WTC11 (cell line): ENCODE measurements around the gene ARHGAP29. TPM values are rescaled to one million over a fixed set of nuclear protein-coding genes. Genes with fewer than 3 reads are reported as not detected.

Experiments used
- ATAC-seq: fragments of 200-7000 bp; cut with Tn5 transposase; 2 replicates; pipeline ENCODE4 v1.10.0; 2021; ENCODE audit warnings: mild to moderate bottlenecking, moderate library complexity
- CTCF ChIA-PET: fragments of 300-600 bp; sonication (Branson Sonifier 250); formaldehyde crosslinking; loops from one replicate; lab custom pipeline; 2021; ENCODE audit warnings: antibody characterized with exemption; lab: Charles Lee
- POLR2A ChIA-PET: fragments of 350-600 bp; sonication (Branson Sonifier 250); formaldehyde crosslinking; loops from one replicate; lab custom pipeline; 2021; ENCODE audit warnings: antibody characterized with exemption; lab: Charles Lee
- DNase-seq: peaks from one replicate; pipeline ENCODE4 v3.0.0; 2021; ENCODE audit warnings: low spot score
- H3K27ac Mint-ChIP-seq: 2 replicates; pipeline ENCODE4 v1.8.0; 2021; ENCODE audit warnings: mixed read lengths
- H3K27me3 Mint-ChIP-seq: 2 replicates; pipeline ENCODE4 v1.8.0; 2021; ENCODE audit warnings: low read depth, mild to moderate bottlenecking, moderate library complexity, mixed read lengths
- H3K36me3 Mint-ChIP-seq: 2 replicates; pipeline ENCODE4 v1.8.0; 2021; ENCODE audit warnings: mixed read lengths
- H3K4me1 Mint-ChIP-seq: 2 replicates; pipeline ENCODE4 v1.8.0; 2022; ENCODE audit warnings: mixed read lengths
- H3K4me3 Mint-ChIP-seq: 2 replicates; pipeline ENCODE4 v1.8.0; 2021; ENCODE audit warnings: mild to moderate bottlenecking, moderate library complexity, mixed read lengths
- H3K9me3 Mint-ChIP-seq: 2 replicates; pipeline ENCODE4 v1.8.0; 2021; ENCODE audit warnings: mixed read lengths
- CBFB ChIP-seq: sonication (generic); formaldehyde crosslinking; IDR thresholded peaks from 2 replicates; pipeline ENCODE4 v1.8.1; 2022; ENCODE audit warnings: mild to moderate bottlenecking, low read depth, missing genetic modification reagents
- E2F1 ChIP-seq: sonication (generic); formaldehyde crosslinking; IDR thresholded peaks from 2 replicates; pipeline ENCODE4 v1.8.0; 2022; ENCODE audit warnings: mild to moderate bottlenecking, missing genetic modification reagents
- NR3C1 ChIP-seq: sonication (generic); formaldehyde crosslinking; conservative IDR thresholded peaks from 2 replicates; pipeline ENCODE4 v1.8.1; 2023; ENCODE audit warnings: low read depth, mild to moderate bottlenecking, missing genetic modification reagents
- OVOL2 ChIP-seq: fragments of 250-450 bp; sonication (Bioruptor Pico); IDR thresholded peaks from 2 replicates; pipeline ENCODE4 v1.9.0; 2021; ENCODE audit warnings: mild to moderate bottlenecking, borderline replicate concordance
- RELA ChIP-seq: sonication (generic); formaldehyde crosslinking; IDR thresholded peaks from 2 replicates; pipeline ENCODE4 v1.8.1; 2022; ENCODE audit warnings: missing genetic modification reagents, mild to moderate bottlenecking, borderline replicate concordance
- SOX15 ChIP-seq: fragments of 250-450 bp; sonication (Bioruptor Pico); IDR thresholded peaks from 2 replicates; pipeline ENCODE4 v1.9.0; 2021; ENCODE audit warnings: mild to moderate bottlenecking
- TP53 ChIP-seq: sonication (generic); formaldehyde crosslinking; IDR thresholded peaks from 2 replicates; pipeline ENCODE4 v1.8.1; 2023; ENCODE audit warnings: mild to moderate bottlenecking, missing genetic modification reagents
- USF1 ChIP-seq: sonication (generic); formaldehyde crosslinking; IDR thresholded peaks from 2 replicates; pipeline ENCODE4 v1.8.0; 2022; ENCODE audit warnings: mild to moderate bottlenecking, missing genetic modification reagents
- ZNF138 ChIP-seq: sonication (generic); formaldehyde crosslinking; conservative IDR thresholded peaks from 2 replicates; pipeline ENCODE4 v1.8.1; 2022; ENCODE audit warnings: mild to moderate bottlenecking, moderate library complexity, missing genetic modification reagents
- ZNF423 ChIP-seq: fragments of 250-450 bp; sonication (Bioruptor Pico); IDR thresholded peaks from 2 replicates; pipeline ENCODE4 v2.1.2; 2022; ENCODE audit warnings: mild to moderate bottlenecking, moderate library complexity
- ZNF532 ChIP-seq: fragments of 250-450 bp; sonication (Bioruptor Pico); IDR thresholded peaks from 2 replicates; pipeline ENCODE4 v1.9.0; 2021; ENCODE audit warnings: mild to moderate bottlenecking, borderline replicate concordance
- total RNA-seq: library from RNA; stranded (reverse); gene quantifications from 3 replicates; pipeline ENCODE4 v1.2.3, GENCODE V29; 2021
- TF ChIP-seq, protein P1 (sequence below): sonication (generic); formaldehyde crosslinking; IDR thresholded peaks from 2 replicates; pipeline ENCODE4 v1.8.0; 2023; ENCODE audit warnings: missing genetic modification reagents, mild to moderate bottlenecking, borderline replicate concordance
- TF ChIP-seq, protein P2 (sequence below): sonication (generic); formaldehyde crosslinking; IDR thresholded peaks from 2 replicates; pipeline ENCODE4 v1.8.1; 2022; ENCODE audit warnings: mild to moderate bottlenecking, moderate library complexity, missing genetic modification reagents
- TF ChIP-seq, protein P3 (sequence below): sonication (generic); formaldehyde crosslinking; IDR thresholded peaks from 2 replicates; pipeline ENCODE4 v1.8.1; 2023; ENCODE audit warnings: mild to moderate bottlenecking, missing genetic modification reagents
- TF ChIP-seq, protein P4 (sequence below): fragments of 250-450 bp; sonication (Bioruptor Pico); IDR thresholded peaks from 2 replicates; pipeline ENCODE4 v2.1.2; 2022; ENCODE audit warnings: mild to moderate bottlenecking, moderate library complexity
- TF ChIP-seq, protein P5 (sequence below): sonication (generic); formaldehyde crosslinking; conservative IDR thresholded peaks from 2 replicates; pipeline ENCODE4 v1.8.1; 2022; ENCODE audit warnings: mild to moderate bottlenecking, missing genetic modification reagents

ARHGAP29 gene
- total RNA-seq, 1 experiment from 2014 or later: 6.6 TPM

DNA sequence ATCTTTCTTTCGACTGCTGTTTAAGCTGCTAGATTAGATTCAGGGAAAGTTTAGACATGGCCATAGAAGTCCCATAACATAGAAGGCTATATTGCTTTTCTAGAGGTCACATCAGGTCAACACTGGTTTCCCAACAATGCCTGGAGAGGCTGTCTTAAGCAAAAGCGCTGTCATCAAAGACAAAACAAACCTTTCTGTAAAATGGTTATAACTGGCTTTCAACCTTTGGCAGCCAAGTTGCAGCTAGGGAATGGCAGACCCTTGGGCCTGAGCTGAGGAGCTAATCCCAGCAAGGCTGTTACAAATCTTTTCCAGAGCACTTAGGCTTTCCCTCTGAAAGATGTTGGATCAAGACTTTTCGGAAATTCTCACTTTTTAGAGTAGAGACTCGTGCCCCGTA is 105.3 kb downstream of the ARHGAP29 start (continued):
- TF ChIP-seq E2F1 (CRISPR knock-in tag) (no peak), NR3C1 (no peak), OVOL2 (no peak)
- TF ChIP-seq, protein P1, sequence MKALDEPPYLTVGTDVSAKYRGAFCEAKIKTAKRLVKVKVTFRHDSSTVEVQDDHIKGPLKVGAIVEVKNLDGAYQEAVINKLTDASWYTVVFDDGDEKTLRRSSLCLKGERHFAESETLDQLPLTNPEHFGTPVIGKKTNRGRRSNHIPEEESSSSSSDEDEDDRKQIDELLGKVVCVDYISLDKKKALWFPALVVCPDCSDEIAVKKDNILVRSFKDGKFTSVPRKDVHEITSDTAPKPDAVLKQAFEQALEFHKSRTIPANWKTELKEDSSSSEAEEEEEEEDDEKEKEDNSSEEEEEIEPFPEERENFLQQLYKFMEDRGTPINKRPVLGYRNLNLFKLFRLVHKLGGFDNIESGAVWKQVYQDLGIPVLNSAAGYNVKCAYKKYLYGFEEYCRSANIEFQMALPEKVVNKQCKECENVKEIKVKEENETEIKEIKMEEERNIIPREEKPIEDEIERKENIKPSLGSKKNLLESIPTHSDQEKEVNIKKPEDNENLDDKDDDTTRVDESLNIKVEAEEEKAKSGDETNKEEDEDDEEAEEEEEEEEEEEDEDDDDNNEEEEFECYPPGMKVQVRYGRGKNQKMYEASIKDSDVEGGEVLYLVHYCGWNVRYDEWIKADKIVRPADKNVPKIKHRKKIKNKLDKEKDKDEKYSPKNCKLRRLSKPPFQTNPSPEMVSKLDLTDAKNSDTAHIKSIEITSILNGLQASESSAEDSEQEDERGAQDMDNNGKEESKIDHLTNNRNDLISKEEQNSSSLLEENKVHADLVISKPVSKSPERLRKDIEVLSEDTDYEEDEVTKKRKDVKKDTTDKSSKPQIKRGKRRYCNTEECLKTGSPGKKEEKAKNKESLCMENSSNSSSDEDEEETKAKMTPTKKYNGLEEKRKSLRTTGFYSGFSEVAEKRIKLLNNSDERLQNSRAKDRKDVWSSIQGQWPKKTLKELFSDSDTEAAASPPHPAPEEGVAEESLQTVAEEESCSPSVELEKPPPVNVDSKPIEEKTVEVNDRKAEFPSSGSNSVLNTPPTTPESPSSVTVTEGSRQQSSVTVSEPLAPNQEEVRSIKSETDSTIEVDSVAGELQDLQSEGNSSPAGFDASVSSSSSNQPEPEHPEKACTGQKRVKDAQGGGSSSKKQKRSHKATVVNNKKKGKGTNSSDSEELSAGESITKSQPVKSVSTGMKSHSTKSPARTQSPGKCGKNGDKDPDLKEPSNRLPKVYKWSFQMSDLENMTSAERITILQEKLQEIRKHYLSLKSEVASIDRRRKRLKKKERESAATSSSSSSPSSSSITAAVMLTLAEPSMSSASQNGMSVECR (CRISPR knock-in tag): no peak
- TF ChIP-seq, all 79 proteins: peak for 0

DNA sequence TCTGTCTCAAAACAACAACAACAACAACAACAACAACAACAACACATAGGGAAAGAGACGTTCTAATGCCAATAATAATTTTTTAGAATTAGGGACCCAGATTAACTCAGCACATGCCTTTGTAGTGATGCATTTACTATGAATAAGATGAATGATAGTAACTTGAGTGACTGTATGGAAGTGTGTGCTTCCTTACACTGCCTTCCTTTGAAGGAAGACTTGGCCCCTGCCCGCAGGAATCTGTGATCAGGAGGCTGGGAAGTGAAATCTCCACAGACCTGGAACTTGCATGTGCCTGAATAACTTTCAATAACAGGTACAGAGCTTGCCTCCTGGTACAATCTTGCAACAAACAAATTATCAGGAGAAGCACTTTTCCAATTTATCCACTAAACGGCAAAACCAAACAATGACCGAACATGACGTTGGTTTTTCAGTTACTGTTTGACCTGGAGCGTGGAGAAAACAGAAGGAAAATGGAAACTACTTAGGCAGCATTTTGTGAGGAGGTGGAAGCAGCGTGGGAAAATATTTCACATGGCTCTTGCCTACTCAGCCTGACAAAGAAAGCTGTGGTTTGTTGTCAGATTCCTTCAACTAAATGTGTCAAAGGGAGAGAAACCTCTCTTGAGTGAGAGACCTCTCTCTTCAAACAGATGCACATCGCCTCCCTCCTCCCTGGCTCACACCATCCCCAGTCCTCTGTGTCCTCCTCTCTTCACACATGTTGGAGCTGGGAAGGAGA is 106.4 kb downstream of the ARHGAP29 start:
- no peak for ATAC-seq
- no peak for TF ChIP-seq CBFB (CRISPR knock-in tag)
- no peak for TF ChIP-seq RELA
- TF ChIP-seq ZNF423 (CRISPR knock-in tag): no peak
- TF ChIP-seq, protein P2, sequence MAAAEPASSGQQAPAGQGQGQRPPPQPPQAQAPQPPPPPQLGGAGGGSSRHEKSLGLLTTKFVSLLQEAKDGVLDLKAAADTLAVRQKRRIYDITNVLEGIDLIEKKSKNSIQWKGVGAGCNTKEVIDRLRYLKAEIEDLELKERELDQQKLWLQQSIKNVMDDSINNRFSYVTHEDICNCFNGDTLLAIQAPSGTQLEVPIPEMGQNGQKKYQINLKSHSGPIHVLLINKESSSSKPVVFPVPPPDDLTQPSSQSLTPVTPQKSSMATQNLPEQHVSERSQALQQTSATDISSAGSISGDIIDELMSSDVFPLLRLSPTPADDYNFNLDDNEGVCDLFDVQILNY (CRISPR knock-in tag): no peak
- TF ChIP-seq, protein P3, sequence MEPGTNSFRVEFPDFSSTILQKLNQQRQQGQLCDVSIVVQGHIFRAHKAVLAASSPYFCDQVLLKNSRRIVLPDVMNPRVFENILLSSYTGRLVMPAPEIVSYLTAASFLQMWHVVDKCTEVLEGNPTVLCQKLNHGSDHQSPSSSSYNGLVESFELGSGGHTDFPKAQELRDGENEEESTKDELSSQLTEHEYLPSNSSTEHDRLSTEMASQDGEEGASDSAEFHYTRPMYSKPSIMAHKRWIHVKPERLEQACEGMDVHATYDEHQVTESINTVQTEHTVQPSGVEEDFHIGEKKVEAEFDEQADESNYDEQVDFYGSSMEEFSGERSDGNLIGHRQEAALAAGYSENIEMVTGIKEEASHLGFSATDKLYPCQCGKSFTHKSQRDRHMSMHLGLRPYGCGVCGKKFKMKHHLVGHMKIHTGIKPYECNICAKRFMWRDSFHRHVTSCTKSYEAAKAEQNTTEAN (CRISPR knock-in tag): no peak
- TF ChIP-seq ZNF138 (CRISPR knock-in tag): no peak
- TF ChIP-seq, protein P4, sequence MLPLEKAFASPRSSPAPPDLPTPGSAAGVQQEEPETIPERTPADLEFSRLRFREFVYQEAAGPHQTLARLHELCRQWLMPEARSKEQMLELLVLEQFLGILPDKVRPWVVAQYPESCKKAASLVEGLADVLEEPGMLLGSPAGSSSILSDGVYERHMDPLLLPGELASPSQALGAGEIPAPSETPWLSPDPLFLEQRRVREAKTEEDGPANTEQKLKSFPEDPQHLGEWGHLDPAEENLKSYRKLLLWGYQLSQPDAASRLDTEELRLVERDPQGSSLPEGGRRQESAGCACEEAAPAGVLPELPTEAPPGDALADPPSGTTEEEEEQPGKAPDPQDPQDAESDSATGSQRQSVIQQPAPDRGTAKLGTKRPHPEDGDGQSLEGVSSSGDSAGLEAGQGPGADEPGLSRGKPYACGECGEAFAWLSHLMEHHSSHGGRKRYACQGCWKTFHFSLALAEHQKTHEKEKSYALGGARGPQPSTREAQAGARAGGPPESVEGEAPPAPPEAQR (CRISPR knock-in tag): no peak
- no peak for TF ChIP-seq SOX15 (CRISPR knock-in tag)
- no peak for TF ChIP-seq TP53
- TF ChIP-seq ZNF532 (CRISPR knock-in tag): no peak
- TF ChIP-seq, protein P5, sequence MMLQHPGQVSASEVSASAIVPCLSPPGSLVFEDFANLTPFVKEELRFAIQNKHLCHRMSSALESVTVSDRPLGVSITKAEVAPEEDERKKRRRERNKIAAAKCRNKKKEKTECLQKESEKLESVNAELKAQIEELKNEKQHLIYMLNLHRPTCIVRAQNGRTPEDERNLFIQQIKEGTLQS (CRISPR knock-in tag): no peak
- TF ChIP-seq USF1: no peak
- H3K4me3 Mint-ChIP-seq: no peak overlapping the region
- no peak overlapping the region for H3K27ac Mint-ChIP-seq
- ChIA-PET POLR2A (no interaction called here), CTCF (no interaction called here)
- H3K9me3 Mint-ChIP-seq: peaks cover 24% of the 10 kb centered on the region
- no peak for DNase-seq
- peaks cover 8% of the 10 kb centered on the region for H3K4me1 Mint-ChIP-seq
- peaks cover 16% of the 10 kb centered on the region for H3K36me3 Mint-ChIP-seq
- H3K27me3 Mint-ChIP-seq: peaks cover 3% of the 10 kb centered on the region; the same call in 1 of the 2 replicates
